Stimulated activated naive B cell treated with anti-CD40 and anti-IgM and Interleukin-4, amounts not matched to agents 10 μg/mL and 1 μg/mL and 100 μg/mL, for 72 hours (primary cell): ENCODE results near the gene FNDC3A.
"Not testable (repeated sequence)": the region's sequence is repeated elsewhere in the genome, so short reads cannot be mapped to it uniquely, and the experiment has no call there.

Experiments used
- ATAC-seq, 2 donors: fragments of 150-1000 bp; cut with Tn5 transposase; replicated peaks; 2 replicates each; pipeline ENCODE4 v1.10.0; 2021; ENCODE audit warnings: moderate library complexity in 1 of 2
- DNase-seq: peaks from one replicate; pipeline ENCODE4 v3.0.0; 2021
- H3K27ac Mint-ChIP-seq: one replicate; pipeline ENCODE4 v1.8.0; 2022; ENCODE audit warnings: mild to moderate bottlenecking, mixed read lengths
- H3K27me3 Mint-ChIP-seq, 2 donors: one replicate each; pipeline ENCODE4 v1.8.0; 2022; ENCODE audit warnings: mixed read lengths in 2 of 2
- H3K36me3 Mint-ChIP-seq, 2 donors: one replicate each; pipeline ENCODE4 v1.8.0; 2022; ENCODE audit warnings: mixed read lengths in 2 of 2, mild to moderate bottlenecking in 1 of 2
- H3K4me1 Mint-ChIP-seq, 2 donors: one replicate each; pipeline ENCODE4 v1.8.0; 2022; ENCODE audit warnings: mixed read lengths in 2 of 2, mild to moderate bottlenecking in 1 of 2
- H3K4me3 Mint-ChIP-seq, 2 donors: one replicate each; pipeline ENCODE4 v1.8.0; 2022; ENCODE audit warnings: mild to moderate bottlenecking in 2 of 2, mixed read lengths in 2 of 2, moderate library complexity in 1 of 2
- H3K9me3 Mint-ChIP-seq, 2 donors: one replicate each; pipeline ENCODE4 v1.8.0; 2022; ENCODE audit warnings: mixed read lengths in 2 of 2, mild to moderate bottlenecking in 1 of 2

Gene FNDC3A

DNA sequence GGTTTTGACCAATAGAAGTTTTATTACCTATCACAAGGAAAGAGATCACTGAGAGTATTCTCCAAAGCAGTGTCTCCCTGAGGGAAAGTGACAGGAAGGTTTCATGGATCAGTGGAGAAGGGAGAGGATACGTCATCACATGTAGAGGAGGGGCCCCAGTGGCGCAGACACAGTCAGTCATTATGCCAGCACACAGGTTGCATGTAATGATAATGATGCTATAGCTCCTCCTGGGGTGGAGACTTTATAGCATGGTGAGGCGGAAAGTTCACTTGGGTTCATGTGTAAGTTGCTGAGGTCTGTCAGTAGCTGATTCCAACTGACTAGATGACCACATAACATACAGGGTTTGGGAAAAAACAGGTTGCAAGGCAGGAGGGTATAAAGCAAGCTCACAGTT lies 88.8 kb downstream of the FNDC3A start:
- no peak overlapping the region for H3K27ac Mint-ChIP-seq
- no peak for DNase-seq

DNA sequence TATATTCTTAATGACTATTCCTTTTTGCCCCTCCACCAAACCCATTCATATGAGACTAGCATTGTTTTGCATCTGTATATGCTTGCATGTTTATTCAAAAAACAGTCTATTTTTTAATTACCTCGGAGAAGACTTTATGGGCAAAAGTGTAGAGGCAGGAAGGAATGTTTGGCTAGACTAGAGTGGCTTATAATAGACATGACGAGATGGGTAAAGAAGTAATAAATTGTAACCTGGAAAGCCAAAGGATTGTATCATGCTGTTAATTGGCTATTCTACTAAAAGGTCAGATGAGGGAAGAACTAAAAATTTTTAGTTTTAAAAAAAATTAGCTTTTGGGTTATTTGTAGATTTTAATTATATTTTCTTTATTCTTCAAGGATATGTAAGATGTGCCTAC lies 91.1 kb downstream of the FNDC3A start:
- peaks cover 9 to 11% of the 10 kb centered on the region in 2 donors for H3K4me1 Mint-ChIP-seq
- no peak overlapping the region for H3K4me3 Mint-ChIP-seq
- no peaks in the 10 kb centered on the region for H3K27me3 Mint-ChIP-seq
- H3K27ac Mint-ChIP-seq = no peak overlapping the region
- DNase-seq (no peak), ATAC-seq (no peak)
- H3K36me3 Mint-ChIP-seq = peaks cover 30 to 38% of the 10 kb centered on the region in 2 donors
- peaks cover 0 to 2% of the 10 kb centered on the region in 2 donors for H3K9me3 Mint-ChIP-seq

More for the DNA sequence above, 88.8 kb downstream of the FNDC3A start:
- no peaks in the 10 kb centered on the region for H3K27me3 Mint-ChIP-seq
- ATAC-seq = no peak
- no peak overlapping the region for H3K4me3 Mint-ChIP-seq
- peaks cover 11 to 14% of the 10 kb centered on the region in 2 donors for H3K4me1 Mint-ChIP-seq
- peaks cover 25 to 34% of the 10 kb centered on the region in 2 donors for H3K36me3 Mint-ChIP-seq
- peaks cover 0 to 2% of the 10 kb centered on the region in 2 donors for H3K9me3 Mint-ChIP-seq

DNA sequence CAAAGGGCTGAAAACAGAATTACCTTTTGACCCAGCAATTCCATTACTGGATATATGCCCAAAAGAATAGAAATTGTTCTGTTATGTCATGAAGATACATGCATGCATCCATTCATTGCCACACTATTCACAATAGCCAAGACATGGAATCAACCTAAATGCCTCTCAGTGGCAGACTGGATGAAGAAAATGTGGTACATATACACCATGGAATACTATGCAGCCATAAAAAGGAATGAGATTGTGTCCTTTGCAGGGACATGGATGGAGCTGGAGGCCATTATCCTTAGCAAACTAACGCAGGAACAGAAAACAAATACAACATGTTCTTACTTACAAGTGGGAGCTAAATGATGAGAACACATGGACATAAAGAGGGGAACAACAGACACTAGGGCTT lies 92.8 kb downstream of the FNDC3A start:
- not testable (repeated sequence) for H3K4me1 Mint-ChIP-seq, H3K27ac Mint-ChIP-seq, H3K27me3 Mint-ChIP-seq, DNase-seq, H3K4me3 Mint-ChIP-seq, H3K9me3 Mint-ChIP-seq, ATAC-seq
- H3K36me3 Mint-ChIP-seq = peaks cover 24 to 33% of the 10 kb centered on the region in 2 donors

DNA sequence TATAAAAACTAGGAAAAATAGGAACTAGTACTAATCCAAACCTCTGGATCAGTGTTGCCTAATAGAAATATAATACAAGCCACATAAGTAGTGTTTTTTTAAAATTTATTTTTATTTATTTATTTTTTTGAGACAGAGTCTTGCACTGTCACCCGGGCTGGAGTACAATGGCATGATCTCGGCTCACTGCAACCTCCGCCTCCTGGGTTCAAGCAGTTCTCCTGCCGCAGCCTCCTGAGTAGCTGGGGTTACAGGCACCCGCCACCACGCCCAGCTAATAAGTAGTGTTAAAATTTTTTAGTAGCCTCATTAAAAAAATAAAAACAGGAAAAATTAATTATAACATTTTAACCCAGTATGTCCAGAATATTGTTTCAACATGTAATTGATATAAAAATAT lies 94.3 kb downstream of the FNDC3A start:
- H3K36me3 Mint-ChIP-seq = peaks cover 21 to 30% of the 10 kb centered on the region in 2 donors

DNA sequence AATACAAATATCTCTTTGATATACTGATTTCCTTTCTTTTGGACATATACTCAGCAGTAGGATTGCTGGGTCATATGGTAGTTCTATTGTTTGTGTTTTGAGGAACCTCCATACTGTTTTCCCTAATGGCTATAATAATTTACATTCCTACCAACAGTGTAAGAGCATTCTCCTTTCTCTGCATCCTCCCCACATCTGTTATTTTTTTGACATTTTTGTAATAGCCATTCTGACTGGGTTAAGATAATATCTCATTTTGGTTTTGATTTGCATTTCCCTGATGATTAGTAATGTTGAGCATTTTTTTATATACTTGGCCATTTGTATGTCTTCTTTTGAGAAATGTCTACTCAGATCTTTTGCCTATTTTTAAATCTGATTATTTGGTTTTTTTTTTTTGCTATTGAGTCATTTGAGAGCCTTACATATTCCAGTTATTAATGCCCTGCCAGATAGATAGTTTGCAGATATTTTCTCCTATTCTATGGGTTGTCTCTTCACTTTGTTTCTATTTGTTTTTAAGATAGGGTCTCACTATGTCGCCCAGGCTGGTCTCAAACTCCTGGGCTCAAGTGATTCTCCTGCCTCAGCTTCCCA lies 95.7 kb downstream of the FNDC3A start:
- DNase-seq (no peak), ATAC-seq (no peak)
- H3K27ac Mint-ChIP-seq = no peak overlapping the region
- no peak overlapping the region for H3K4me3 Mint-ChIP-seq
- H3K4me1 Mint-ChIP-seq = peaks cover 5 to 6% of the 10 kb centered on the region in 2 donors
- H3K36me3 Mint-ChIP-seq = peaks cover 25 to 34% of the 10 kb centered on the region in 2 donors
- H3K27me3 Mint-ChIP-seq = no peaks in the 10 kb centered on the region
- peaks cover 0 to 2% of the 10 kb centered on the region in 2 donors for H3K9me3 Mint-ChIP-seq

More for the DNA sequence above, 94.3 kb downstream of the FNDC3A start:
- not testable (repeated sequence) for H3K27ac Mint-ChIP-seq, ATAC-seq, H3K4me1 Mint-ChIP-seq, H3K9me3 Mint-ChIP-seq, DNase-seq, H3K27me3 Mint-ChIP-seq, H3K4me3 Mint-ChIP-seq

DNA sequence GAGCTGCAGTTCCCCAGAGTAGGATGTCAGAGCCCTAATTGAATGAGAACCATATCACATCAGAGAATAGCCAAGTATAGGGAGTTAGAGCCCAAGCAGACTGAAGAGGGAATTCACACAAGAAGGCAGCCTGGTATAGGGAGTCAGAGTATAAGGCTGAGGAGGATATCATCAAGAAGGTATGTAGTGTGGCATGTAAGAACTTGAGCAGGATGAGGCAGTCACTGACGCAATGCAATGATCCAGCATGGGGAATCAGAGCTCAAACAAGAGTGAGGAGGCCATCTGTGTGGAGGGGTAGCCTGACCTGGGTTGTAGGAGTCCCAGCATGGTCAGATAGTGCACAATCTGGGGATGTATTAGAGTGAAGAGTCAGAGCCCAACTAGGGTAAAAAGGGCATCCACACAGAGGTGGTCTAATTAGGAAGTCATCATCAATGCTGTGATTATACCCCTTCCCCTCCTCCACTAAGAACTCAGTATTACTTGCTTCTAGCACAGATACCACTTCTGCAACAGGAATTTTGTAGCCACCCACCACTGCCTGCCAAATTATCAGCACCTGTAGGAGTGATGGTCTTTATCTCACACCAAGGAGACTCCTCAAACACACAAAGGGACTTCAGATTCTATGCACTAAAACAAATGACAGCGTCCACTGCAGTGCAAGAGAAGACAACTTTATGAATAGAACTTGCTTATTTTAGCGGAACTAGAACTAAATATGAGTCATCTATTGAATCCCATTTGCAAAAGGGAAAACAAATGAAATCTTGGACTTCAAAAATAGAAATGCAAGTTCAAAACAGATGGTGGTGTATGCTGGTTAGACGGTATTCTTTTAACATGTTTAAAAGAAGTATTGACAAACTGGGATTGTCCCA lies 107.2 kb downstream of the FNDC3A start:
- Mint-ChIP-seq H3K4me1 (peaks cover 5 to 11% of the 10 kb centered on the region in 2 donors), H3K27me3 (no peaks in the 10 kb centered on the region), H3K9me3 (no peaks in the 10 kb centered on the region), H3K27ac (no peak overlapping the region), H3K4me3 (peak overlapping the region in 1 of 2 donors; percentile 3), H3K36me3 (peaks cover 26 to 41% of the 10 kb centered on the region in 2 donors)
- DNase-seq (no peak), ATAC-seq (peak in 1 of 2 donors; percentile 67)

DNA sequence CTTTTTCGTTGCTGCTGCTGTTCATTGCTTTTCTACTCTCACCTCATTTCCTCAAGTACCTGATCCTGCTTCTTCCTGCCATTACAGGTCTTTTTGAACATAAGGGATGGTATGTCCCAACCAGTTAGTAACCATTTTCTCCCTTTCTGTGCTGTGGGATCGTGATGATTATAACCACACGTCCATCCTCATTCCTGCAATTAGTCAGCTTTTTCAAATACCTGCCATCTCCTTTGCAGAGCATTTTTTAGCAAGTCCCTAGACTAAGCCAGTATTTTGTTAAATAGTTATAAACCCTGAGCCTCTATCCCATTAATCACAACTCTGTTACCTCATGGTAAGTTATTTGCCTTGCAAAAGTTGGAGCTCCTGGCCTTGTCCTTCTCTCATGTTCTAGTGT lies 109.2 kb downstream of the FNDC3A start:
- Mint-ChIP-seq H3K27me3 (no peaks in the 10 kb centered on the region), H3K4me3 (no peak overlapping the region), H3K36me3 (peaks cover 21 to 43% of the 10 kb centered on the region in 2 donors), H3K4me1 (peaks cover 5 to 11% of the 10 kb centered on the region in 2 donors), H3K27ac (no peak overlapping the region), H3K9me3 (no peaks in the 10 kb centered on the region)
- ATAC-seq (no peak), DNase-seq (no peak)

DNA sequence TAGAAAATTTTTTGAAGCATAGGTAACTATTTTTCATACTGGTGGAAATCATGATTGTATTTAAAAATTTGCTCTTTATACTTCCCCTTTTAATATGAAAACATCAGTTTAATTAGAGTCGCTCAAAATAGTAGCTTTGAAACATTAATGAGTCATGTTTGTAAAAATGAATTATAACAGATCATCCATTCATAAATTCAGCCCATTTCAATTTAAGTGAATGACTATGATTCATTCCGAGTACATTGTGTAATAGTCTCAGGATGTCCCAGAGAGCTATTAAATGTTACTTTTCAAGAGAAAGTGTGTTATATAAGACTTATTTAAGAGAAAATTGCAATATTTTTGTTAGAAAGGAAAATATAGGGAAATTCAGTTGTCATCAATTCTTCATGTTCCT lies 111.0 kb downstream of the FNDC3A start:
- H3K27me3 Mint-ChIP-seq = no peaks in the 10 kb centered on the region
- DNase-seq (no peak), ATAC-seq (no peak)
- no peak overlapping the region for H3K4me3 Mint-ChIP-seq
- H3K27ac Mint-ChIP-seq = no peak overlapping the region
- no peaks in the 10 kb centered on the region for H3K9me3 Mint-ChIP-seq
- H3K4me1 Mint-ChIP-seq = peaks cover 5 to 11% of the 10 kb centered on the region in 2 donors
- peaks cover 11 to 43% of the 10 kb centered on the region in 2 donors for H3K36me3 Mint-ChIP-seq

DNA sequence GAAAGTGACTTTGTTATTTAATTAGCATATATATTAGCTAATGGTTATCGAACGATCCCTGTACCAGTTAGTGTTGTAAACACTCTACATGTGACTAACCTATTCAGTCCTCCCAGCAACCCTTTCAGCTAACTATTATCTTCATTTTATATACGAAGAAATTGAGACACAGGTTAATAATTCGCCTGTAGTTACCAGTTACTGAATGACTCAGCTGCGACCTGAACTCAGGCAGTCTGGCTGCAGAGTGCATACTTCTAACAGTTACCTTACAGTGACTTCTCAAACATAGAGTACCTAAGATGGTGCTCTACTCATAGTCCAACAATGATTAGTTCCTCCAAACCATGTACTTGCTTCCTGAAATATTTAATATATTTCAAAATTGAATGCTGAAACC lies 117.7 kb downstream of the FNDC3A start:
- Mint-ChIP-seq H3K9me3 (no peaks in the 10 kb centered on the region), H3K4me3 (no peak overlapping the region), H3K36me3 (peaks cover 12 to 36% of the 10 kb centered on the region in 2 donors), H3K27ac (no peak overlapping the region), H3K27me3 (no peaks in the 10 kb centered on the region), H3K4me1 (peaks cover 8 to 16% of the 10 kb centered on the region in 2 donors)
- no peak for DNase-seq
- ATAC-seq = no peak

DNA sequence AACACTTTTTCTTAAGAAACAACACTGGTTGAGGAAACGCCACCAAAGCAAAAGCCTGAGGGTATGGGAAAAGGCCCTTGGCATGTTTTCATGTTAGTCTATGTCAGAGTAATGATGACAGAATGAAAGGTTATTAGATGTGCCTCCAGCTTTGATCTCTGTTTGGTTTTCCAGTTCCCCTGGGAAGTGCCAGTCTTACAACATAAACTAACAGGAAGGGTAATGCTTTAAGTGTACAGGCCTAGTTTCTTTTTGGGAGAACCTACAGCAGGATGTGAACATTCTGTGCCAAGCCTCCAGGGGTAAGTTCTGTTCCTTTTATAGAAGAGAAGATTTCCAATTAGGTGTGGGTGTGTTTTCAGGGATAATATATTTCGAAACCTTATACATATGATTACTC lies 121.7 kb downstream of the FNDC3A start:
- peaks cover 3 to 11% of the 10 kb centered on the region in 2 donors for H3K36me3 Mint-ChIP-seq
- H3K9me3 Mint-ChIP-seq = no peaks in the 10 kb centered on the region
- H3K27ac Mint-ChIP-seq = no peak overlapping the region
- no peak overlapping the region for H3K4me3 Mint-ChIP-seq
- H3K4me1 Mint-ChIP-seq = peaks cover 15 to 26% of the 10 kb centered on the region in 2 donors
- ATAC-seq = no peak
- no peak for DNase-seq
- H3K27me3 Mint-ChIP-seq = no peaks in the 10 kb centered on the region

DNA sequence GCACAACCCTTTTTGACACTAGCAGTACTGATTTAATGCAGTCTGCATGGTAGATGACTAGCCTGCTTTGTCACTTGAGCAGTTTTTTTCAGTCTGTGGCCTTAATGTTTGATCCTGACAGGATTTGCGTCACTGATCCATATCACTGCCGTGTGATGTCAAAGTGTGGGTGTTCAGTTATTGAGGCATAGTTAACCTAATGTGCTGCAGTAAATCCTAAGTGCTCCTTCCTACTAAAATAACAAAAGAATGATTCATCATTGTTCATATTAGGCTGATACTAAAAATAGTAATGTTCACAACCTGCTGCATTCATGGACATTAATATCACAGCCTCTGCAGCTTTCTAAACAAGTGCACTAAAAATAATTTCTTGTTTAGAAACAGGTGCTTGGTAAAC lies 122.5 kb downstream of the FNDC3A start:
- Mint-ChIP-seq H3K27ac (no peak overlapping the region), H3K4me1 (peaks cover 15 to 26% of the 10 kb centered on the region in 2 donors), H3K27me3 (no peaks in the 10 kb centered on the region), H3K4me3 (no peak overlapping the region), H3K9me3 (no peaks in the 10 kb centered on the region), H3K36me3 (peaks cover 2 to 10% of the 10 kb centered on the region in 2 donors)
- no peak for ATAC-seq
- no peak for DNase-seq

DNA sequence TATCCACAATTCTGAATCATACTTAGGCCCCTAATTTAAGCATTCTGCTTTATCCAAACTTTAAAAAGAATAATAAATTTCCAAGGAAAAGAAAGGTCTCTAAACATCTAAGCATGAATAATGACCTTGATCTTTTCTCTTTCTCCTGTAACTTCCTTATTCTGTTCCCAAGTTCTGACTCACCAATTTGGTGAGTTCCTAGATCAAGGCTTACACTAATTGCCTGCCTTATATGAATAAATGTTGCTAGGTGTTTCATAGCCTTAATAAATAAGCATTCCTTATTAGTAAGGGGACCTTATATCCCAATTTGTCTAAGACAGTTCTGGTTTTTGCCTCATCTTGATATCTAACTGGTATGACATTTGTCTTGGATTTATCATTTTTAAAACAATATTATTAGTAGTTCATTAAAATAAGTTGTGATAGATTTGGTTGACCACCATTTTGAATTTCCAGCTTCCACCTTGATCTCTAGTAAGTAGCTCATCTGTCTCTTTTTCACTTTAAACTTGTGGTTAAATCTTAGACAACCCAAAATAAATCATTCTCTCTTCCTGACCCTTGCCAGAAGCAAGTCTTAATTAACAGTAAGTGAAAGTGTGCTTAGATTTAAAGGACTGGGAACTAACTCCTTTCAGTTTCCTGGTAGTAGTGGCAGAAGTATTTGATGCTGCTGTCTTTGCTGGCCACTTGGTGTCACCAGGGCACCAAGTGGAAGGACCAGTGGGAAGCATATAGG lies 123.2 kb downstream of the FNDC3A start:
- Mint-ChIP-seq H3K4me1 (peaks cover 16 to 26% of the 10 kb centered on the region in 2 donors), H3K27ac (peak overlapping the region; percentile 11), H3K36me3 (peaks cover 4 to 16% of the 10 kb centered on the region in 2 donors), H3K27me3 (no peaks in the 10 kb centered on the region), H3K4me3 (no peak overlapping the region), H3K9me3 (no peaks in the 10 kb centered on the region)
- ATAC-seq = peak; percentile 38 to 52
- DNase-seq = no peak

DNA sequence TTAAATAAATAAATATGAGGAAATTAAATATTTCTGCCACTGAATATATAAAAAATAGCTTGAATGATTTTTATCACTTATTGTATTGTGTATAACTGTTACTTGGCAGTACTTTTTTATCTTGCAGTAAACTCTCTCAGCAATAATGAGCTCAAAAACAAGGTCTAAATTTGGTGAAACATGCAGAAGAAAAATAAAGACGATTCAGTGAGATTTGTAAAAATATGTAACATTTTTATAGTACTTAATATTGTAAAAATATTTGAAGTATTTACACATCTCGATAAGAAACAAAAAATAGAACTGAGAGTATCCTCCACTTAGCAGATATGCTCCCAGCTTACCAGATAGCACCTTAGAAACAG lies 123.8 kb downstream of the FNDC3A start:
- Mint-ChIP-seq H3K4me1 (peaks cover 16 to 24% of the 10 kb centered on the region in 2 donors), H3K36me3 (peaks cover 3 to 15% of the 10 kb centered on the region in 2 donors), H3K4me3 (no peak overlapping the region), H3K27ac (no peak overlapping the region), H3K27me3 (no peaks in the 10 kb centered on the region), H3K9me3 (no peaks in the 10 kb centered on the region)
- ATAC-seq = no peak
- DNase-seq = no peak
